ENCODE data around the gene SLC6A6.
A peak's percentile ranks its signal among the peaks of the same experiment; 100 is the strongest.

DNA sequence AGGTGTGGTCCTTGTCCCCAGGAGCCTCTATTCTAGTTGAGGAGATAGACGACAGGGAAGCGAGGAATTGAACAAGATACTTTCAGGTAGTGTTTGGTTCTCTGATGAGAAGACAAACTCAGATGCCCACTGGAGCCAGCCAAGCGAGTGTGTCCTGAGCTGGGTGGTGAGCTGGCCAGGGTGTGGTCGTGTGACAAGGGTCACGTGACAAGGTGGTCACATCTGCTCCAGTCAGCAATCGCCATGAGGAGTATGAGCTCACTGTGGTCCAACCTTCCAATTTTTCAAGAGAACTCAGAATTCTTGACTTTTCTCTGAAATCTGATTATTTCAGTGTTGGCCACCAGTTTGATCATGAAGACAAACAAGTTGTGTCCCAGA is 39.5 kb downstream of the SLC6A6 start:
- TF ChIP-seq POLR2A (IDR thresholded peaks at IDR 0.05; ENCODE audit: low read length) (peak; percentile 43), GATA1 (IDR thresholded peaks at IDR 0.05; ENCODE audit: low read depth, low read length) (no peak)

Data from erythroblast (primary cell).